WI38 (cell line): ENCODE measurements around the gene CDSN.

Experiments used
- H3K4me3 ChIP-seq: 2 replicates; pipeline ENCODE4 v1.5.1; 2011; ENCODE audit warnings: low read depth, mild to moderate bottlenecking, control low read depth, low read length
- CTCF ChIP-seq: IDR thresholded peaks from 2 replicates; pipeline ENCODE4 v1.5.1; 2012; ENCODE audit warnings: low read depth, mild to moderate bottlenecking, control low read depth, low read length

The CDSN gene

GRCh38 chr6:31154436-31154835 is 34.2 kb upstream of the CDSN start:
- H3K4me3 ChIP-seq = no peak overlapping the region
- TF ChIP-seq CTCF = no peak

- no peak for TF ChIP-seq CTCF
- no peak overlapping the region for H3K4me3 ChIP-seq
Measured at GRCh38 chr6:31152781-31153180, 32.5 kb upstream of the CDSN start.

GRCh38 chr6:31149827-31150447 is 29.7 kb upstream of the CDSN start:
- H3K4me3 ChIP-seq = no peak overlapping the region
- TF ChIP-seq CTCF = no peak

- no peak for TF ChIP-seq CTCF
- H3K4me3 ChIP-seq = no peak overlapping the region
Measured at GRCh38 chr6:31145386-31145785, 25.1 kb upstream of the CDSN start.

GRCh38 chr6:31144970-31145340 is 24.7 kb upstream of the CDSN start:
- no peak for TF ChIP-seq CTCF
- H3K4me3 ChIP-seq = no peak overlapping the region

- H3K4me3 ChIP-seq = no peak overlapping the region
- TF ChIP-seq CTCF = no peak
Measured at GRCh38 chr6:31144296-31144969, 24.2 kb upstream of the CDSN start.

- no peak overlapping the region for H3K4me3 ChIP-seq
- no peak for TF ChIP-seq CTCF
Measured at GRCh38 chr6:31143148-31143547, 22.9 kb upstream of the CDSN start.
